K562 (cell line): Measurements from ENCODE around the gene HIRIP3. TPM values are rescaled to one million over a fixed set of nuclear protein-coding genes. Genes with fewer than 3 reads are reported as not detected.
A peak's percentile ranks its signal among the peaks of the same experiment; 100 is the strongest.

Experiments
- DACH1 ChIP-seq: fragments of 450-650 bp; IDR thresholded peaks from 2 replicates; pipeline ENCODE4 v1.6.1; 2018; ENCODE audit not compliant: partially characterized antibody
- ESRRB ChIP-seq: fragments of 250-450 bp; sonication (Bioruptor Pico); IDR thresholded peaks from 2 replicates; pipeline ENCODE4 v1.5.0; 2020; ENCODE audit warnings: mild to moderate bottlenecking, moderate library complexity, borderline replicate concordance
- HDGF ChIP-seq: fragments of 450-650 bp; IDR thresholded peaks from 2 replicates; pipeline ENCODE4 v1.6.1; 2016
- NBN ChIP-seq: fragments of 450-650 bp; IDR thresholded peaks from 2 replicates; pipeline ENCODE4 v1.6.1; 2016; ENCODE audit warnings: low read depth, mild to moderate bottlenecking
- NEUROD1 ChIP-seq: fragments of 150-350 bp; IDR thresholded peaks from 2 replicates; pipeline ENCODE4 v1.6.1; 2014; ENCODE audit warnings: borderline replicate concordance, low read length, low read depth; ENCODE audit not compliant: partially characterized antibody
- PCBP1 ChIP-seq: fragments of 200-400 bp; formaldehyde crosslinking; IDR thresholded peaks from 2 replicates; pipeline ENCODE4 v1.6.1; 2018; ENCODE audit warnings: mild to moderate bottlenecking, low read depth, low read length; ENCODE audit not compliant: poor library complexity, severe bottlenecking
- TAF1 ChIP-seq: IDR thresholded peaks from 2 replicates; pipeline ENCODE4 v1.6.1; 2011; ENCODE audit warnings: mild to moderate bottlenecking, low read length, moderate library complexity; ENCODE audit not compliant: insufficient read depth, control insufficient read depth, severe bottlenecking; ENCODE audit errors: extremely low read depth
- TARDBP ChIP-seq: fragments of 450-650 bp; IDR thresholded peaks from 2 replicates; pipeline ENCODE4 v1.6.1; 2016
- TFAM ChIP-seq: fragments of 250-450 bp; sonication (Bioruptor Pico); conservative IDR thresholded peaks from 2 replicates; pipeline ENCODE4 v1.5.0; 2021; ENCODE audit warnings: mild to moderate bottlenecking, moderate library complexity
- ZBTB49 ChIP-seq: sonication (generic); formaldehyde crosslinking; IDR thresholded peaks from 2 replicates; pipeline ENCODE4 v1.8.0; 2022; ENCODE audit warnings: missing genetic modification reagents, mild to moderate bottlenecking, borderline replicate concordance
- ZFP91 ChIP-seq: sonication (generic); formaldehyde crosslinking; IDR thresholded peaks from 2 replicates; pipeline ENCODE4 v1.8.0; 2022; ENCODE audit warnings: mild to moderate bottlenecking, missing genetic modification reagents
- ZNF212 ChIP-seq: fragments of 450-650 bp; formaldehyde crosslinking; IDR thresholded peaks from 2 replicates; pipeline ENCODE4 v1.4.0; 2020; ENCODE audit warnings: mild to moderate bottlenecking
- ZNF263 ChIP-seq: sonication (generic); formaldehyde crosslinking; IDR thresholded peaks from 2 replicates; pipeline ENCODE4 v1.8.0; 2022; ENCODE audit warnings: mild to moderate bottlenecking, missing genetic modification reagents, borderline replicate concordance
- ZNF280B ChIP-seq: fragments of 250-450 bp; sonication (Bioruptor Pico); IDR thresholded peaks from 2 replicates; pipeline ENCODE4 v1.5.1; 2021; ENCODE audit warnings: mild to moderate bottlenecking
- ZNF324 ChIP-seq: fragments of 250-450 bp; sonication (Bioruptor Pico); IDR thresholded peaks from 2 replicates; pipeline ENCODE4 v1.4.0; 2020; ENCODE audit warnings: mild to moderate bottlenecking
- ZNF518B ChIP-seq: fragments of 250-450 bp; sonication (Bioruptor Pico); IDR thresholded peaks from 2 replicates; pipeline ENCODE4 v1.5.0; 2021; ENCODE audit warnings: mild to moderate bottlenecking, moderate library complexity
- polyA plus RNA-seq, 8 experiments: library from polyadenylated mRNA; depleted of rRNA in 4 of 8; stranded (reverse) in 5 of 8; unstranded in 3 of 8; fragments of >200 nt; fragmentation: Nextera tagmentation in 2 of 8; fragmentation: Illumina TruSeq in 1 of 8; extraction: Ambion mirVana in 2 of 8; extraction: Trizol in 1 of 8; gene quantifications; 2 replicates each; pipeline versions ENCODE4 v1.2.1 to v1.2.3, GENCODE V29; 2011 to 2014; ENCODE audit warnings: inconsistent platforms in 1 of 8, missing spikeins in 1 of 8
- total RNA-seq, 7 experiments: library from RNA; depleted of rRNA in 6 of 7; stranded (reverse); fragments of >200 nt in 6 of 7; fragmentation: Illumina TruSeq in 2 of 7; extraction: Trizol in 2 of 7; gene quantifications; 2 replicates each; pipeline versions ENCODE4 v1.2.1 to v1.2.3, GENCODE V29; 2011 to 2021; ENCODE audit warnings: low replicate concordance in 1 of 7
- TF ChIP-seq, protein P1 (sequence below): fragments of 450-650 bp; formaldehyde crosslinking; IDR thresholded peaks from 2 replicates; pipeline ENCODE4 v1.4.0; 2020; ENCODE audit warnings: mild to moderate bottlenecking, mixed read lengths

HIRIP3 gene
- total and polyA plus RNA-seq, 9 of the 15 experiments (the other 6 are each of a cell fraction or from before 2014, with no cell fraction given), result 3.3 to 38.2 (median 18.2) TPM

DNA sequence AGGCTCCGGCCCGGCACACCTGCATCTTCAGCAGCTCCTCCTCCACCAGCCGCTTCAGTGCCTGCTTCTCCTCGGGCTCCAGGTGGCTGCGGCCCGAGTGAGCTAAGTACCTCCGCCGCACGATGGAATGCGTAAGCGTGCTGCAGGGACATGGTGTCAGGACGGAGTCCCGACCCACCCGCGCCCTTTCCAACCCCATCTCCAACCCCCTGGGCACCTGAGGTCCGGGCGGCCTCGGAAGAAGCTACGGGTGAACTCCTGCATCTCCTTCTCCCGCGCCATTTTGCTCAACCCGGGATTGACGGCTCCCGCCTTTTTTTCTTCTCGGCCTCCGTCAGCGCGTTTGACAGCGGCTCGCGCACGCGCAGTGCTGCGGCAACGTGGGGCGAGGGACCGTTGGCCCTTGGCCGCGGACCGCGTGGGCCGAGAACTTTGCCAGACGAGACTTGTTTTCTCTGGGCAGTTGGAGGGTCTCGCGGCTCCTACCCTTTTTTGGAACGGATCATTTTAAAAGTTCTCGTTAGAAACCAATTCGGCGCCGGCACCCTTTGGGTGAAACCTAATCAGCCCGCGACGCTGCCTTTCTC lies at the start of gene HIRIP3 (continued):
- TF ChIP-seq ZNF324 (no peak), TAF1 (peak; percentile 44), DACH1 (no peak), TARDBP (no peak; the same call in 1 of the 2 replicates), ZNF280B (CRISPR knock-in tag) (no peak), HDGF (0 out of 2 replicates have a peak, but pooled peaks have one; percentile 41), ZNF212 (CRISPR knock-in tag) (no peak), NBN (peak; percentile 16; the same call in 1 of the 2 replicates), ZNF263 (CRISPR knock-in tag) (no peak), NEUROD1 (no peak), ESRRB (CRISPR knock-in tag) (no peak), ZFP91 (CRISPR knock-in tag) (no peak), PCBP1 (no peak), TFAM (no peak), ZNF518B (CRISPR knock-in tag) (no peak), ZBTB49 (CRISPR knock-in tag) (no peak)
- TF ChIP-seq, protein P1, sequence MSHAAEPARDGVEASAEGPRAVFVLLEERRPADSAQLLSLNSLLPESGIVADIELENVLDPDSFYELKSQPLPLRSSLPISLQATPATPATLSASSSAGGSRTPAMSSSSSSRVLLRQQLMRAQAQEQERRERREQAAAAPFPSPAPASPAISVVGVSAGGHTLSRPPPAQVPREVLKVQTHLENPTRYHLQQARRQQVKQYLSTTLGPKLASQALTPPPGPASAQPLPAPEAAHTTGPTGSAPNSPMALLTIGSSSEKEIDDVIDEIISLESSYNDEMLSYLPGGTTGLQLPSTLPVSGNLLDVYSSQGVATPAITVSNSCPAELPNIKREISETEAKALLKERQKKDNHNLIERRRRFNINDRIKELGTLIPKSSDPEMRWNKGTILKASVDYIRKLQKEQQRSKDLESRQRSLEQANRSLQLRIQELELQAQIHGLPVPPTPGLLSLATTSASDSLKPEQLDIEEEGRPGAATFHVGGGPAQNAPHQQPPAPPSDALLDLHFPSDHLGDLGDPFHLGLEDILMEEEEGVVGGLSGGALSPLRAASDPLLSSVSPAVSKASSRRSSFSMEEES, result no peak
